GM21381 (cell line): ENCODE results near the gene LGALS3BP.

ENCODE experiments used
- ATAC-seq: cut with Tn5 transposase; IDR thresholded peaks from one replicate; pipeline ENCODE4 v1.9.1; 2021; ENCODE audit warnings: mild to moderate bottlenecking, moderate library complexity; ENCODE audit not compliant: unreplicated experiment

The LGALS3BP gene

DNA sequence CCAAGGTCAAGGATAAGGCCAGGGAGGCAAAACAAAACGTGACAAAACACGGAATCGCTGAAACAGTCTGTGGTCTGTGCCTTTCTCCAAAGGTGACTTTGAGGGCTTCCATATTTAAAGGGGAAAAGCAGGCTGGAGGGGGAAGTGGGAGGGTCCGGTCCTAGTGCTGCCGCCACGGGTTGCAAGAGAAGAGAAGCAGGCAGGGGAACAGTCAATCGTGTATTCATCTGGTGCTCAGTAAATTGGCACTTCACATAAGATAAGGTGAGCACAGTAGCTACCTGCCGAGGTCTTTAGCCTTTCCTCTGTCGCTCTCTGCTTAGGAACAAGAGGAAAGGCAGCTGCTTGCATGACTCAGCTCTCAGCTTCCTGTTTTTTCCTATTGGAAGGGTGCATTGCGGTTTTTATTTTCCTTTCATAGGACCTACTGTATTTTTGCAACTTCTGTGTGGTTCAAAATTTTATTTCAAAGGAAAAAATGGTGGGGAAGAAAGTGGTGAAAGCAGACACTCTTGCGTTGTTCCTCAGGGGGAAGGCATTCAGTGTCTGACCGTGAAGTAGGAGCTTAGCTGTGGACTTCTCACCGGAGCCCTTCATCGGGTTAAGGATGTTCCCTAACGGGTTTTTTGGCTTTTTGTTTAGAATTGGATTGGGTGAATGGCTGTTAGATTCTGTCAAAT lies 7.1 kb upstream of the LGALS3BP start:
- no peak for ATAC-seq

DNA sequence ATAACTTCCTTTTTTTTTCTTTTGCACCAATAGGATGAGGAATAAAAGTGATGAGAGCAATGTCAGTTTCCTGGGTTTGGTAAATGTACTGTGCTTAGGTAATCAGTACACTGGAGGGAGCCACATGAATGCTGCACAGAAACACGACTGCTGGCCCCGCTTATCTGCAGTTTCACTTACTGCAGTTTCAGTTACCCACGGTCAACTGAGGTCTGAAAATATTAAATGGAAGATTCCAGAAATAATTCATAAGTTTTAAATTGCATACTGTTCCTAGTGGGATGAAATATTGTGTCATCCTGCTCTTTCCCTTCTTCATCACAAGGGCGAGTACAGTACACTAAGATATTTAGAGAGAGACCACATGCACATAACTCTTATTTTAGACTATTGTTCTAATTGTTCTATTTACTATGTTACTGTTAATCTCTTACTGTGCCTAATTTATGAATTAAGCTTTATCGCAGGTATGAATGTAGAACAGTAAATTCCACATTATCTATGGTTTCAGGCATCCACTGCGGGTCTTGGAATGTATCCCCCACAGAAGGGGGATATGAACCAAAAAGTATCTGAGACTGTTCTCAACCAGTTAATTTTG lies 6.4 kb upstream of the LGALS3BP start:
- no peak for ATAC-seq

DNA sequence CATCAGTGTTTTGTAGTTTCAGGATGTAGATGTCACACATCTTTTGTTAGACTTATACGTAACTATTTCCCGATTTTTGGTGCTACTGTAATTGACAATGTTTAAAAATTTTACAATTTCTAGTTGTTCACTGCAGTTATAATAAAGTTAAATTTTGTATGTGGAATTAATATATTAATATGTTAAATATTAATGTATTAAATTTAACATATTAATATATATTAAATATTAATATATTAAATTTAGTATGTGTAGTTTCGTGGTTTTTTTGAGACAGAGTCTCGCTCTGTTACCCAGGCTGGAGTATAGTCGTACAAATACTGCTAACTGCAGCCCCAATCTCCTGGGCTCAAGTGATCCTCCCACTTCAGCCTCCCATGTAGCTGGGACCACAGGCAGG lies 5.7 kb upstream of the LGALS3BP start:
- no peak for ATAC-seq

DNA sequence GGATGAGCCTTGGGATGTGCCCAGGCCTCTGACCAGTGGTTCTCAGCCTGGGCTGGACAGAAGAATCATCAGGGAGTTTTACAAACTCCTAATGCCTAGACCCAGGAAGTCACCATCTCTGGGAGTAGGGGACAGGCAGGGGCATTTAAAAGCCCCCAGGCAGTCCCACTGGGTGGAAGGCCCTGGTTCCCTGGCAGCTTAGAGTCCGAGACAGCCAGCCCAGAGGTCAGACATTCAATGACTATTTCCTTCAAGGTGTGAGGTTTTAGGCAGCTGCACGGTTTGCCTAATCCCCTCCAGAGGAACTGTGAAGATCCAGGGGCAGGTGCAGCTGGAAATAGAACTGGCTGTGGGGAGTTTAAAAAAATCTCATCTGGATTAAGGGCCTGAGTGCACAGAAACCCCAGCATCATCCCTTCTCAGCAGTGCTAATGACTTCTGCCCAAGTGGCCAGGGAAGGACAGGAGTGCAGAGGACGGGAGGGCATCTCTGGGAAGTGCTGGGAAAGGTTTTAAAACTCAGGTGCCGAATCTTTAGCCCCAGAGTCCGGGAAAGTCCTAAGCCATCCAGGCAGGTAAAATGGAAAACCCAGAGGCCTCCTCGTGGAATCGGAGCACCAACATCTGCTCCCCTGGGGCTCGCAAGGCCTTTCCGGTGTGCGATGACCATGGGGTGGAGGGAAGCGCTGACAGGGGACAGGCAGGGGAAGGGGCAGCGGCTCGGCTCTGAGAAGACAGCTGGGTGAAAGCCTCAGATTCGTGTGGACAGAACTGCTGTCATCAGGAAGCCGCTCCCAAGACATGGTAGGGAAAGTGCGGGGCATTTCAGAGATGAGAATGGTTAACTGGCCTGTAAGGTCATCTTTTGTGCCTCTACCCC lies 1.5 kb upstream of the LGALS3BP start:
- no peak for ATAC-seq

DNA sequence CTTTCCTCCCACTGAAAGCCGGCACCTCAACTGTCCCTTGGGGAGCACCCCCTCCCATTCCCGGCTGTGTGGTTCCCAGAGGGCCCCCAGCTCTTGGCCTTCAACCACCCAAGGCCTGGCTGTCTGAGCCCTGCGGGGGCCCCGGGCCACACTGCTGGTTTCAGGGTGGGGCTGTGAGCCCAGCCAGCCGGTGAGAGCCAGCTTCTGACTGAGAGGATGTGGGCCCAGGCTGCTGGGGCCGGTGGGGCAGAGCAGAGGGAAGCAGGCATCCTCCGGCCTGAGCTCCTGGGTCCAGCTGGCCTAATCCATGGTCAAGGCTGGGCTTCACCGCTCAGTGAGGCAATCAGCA lies 875 bp upstream of the LGALS3BP start:
- no peak for ATAC-seq

DNA sequence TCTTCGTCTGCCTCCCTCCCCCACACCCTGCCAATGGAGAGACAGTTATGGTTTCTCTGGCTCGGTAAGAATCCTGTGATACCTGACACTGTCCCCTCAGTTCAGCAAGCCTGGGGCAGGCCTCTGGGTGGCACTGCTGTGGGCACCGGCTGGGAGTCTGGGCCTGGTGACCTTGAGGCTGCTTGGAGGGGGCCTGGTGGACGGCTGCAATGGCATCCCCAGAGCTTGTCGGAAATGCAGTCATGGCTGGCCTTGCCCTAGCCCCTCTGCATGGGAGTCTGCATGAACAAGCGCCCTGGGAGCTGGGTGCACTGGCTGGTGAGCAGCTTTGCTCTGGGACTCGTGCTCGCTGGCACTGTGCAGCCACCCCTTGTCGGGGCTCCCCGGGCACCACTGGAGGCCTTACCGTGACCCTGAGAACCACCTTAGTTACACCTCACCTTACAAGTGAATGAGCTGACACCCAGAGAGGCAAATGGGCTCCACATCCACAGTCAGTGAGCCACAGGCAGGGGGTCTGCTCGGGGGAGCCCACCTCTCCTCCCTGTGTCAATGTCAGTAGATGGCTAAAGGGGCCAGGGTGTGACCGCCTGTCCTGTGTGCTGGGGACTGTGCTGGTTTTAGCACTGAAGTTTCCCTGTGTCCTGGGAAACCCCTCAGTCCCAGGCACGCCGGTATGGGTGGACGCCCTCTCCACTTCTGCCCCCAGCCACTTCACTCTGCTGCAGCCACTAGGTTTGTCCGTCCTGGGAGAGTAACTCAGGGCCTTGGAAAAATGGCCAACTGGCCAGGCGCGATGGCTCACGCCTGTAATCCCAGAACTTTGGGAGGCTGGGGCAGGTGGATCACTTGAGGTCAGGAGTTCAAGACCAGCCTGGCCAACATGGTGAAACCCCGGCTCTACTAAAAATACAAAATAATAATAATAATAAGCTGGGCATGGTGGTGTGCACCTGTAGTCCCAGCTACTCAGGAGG lies 1.4 kb downstream of the LGALS3BP start:
- no peak for ATAC-seq

DNA sequence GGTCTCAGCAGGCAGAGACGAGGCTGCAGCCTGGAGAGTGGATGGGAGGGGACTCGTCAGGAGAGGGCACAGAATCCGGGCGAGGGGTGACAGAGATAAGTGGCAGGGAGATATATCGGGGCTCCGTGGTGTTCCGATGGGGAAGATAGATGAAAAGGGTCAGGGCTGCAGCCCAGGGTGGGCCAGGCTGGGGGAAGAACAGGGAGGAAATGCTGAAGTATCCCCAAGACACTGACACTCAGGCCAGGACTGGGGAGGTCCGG lies 2.1 kb downstream of the LGALS3BP start:
- ATAC-seq = no peak

DNA sequence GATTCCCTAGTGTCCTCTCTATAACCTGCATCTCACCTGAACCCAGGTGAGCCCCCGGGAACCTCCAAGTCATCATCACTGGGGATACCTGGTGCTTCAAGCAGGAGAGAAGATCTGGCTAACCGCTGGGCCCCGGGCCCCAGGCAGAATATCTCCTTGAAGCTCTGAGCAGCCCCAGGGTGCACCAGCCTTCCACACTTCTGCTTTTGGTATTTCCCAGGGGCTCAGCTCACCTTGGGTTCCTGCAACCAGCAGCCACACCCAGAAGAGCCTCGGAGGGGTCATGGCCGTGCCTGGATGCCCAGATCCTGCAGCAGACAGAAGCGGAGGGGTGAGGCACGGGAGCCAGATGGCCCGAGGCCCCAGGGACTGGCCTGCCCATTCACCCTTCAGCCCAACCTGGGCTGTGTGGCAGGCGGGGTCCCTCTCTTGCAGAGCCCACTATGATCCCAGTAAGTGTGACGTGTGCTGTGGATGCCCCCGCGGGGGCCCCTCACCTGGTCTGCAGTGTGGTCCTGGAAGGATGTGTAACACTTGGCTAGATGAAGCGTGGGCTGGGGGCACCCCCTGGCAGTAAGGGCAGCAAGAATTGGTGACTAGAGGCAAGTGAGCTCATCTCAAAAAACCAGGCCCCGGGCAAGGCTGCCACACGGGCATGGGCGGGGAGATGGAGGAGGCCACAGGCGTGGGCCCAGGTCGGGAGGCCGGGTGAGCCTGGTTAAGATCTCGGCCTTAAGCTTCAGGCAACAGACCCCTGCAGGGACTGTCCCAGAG lies 2.6 kb downstream of the LGALS3BP start:
- no peak for ATAC-seq

DNA sequence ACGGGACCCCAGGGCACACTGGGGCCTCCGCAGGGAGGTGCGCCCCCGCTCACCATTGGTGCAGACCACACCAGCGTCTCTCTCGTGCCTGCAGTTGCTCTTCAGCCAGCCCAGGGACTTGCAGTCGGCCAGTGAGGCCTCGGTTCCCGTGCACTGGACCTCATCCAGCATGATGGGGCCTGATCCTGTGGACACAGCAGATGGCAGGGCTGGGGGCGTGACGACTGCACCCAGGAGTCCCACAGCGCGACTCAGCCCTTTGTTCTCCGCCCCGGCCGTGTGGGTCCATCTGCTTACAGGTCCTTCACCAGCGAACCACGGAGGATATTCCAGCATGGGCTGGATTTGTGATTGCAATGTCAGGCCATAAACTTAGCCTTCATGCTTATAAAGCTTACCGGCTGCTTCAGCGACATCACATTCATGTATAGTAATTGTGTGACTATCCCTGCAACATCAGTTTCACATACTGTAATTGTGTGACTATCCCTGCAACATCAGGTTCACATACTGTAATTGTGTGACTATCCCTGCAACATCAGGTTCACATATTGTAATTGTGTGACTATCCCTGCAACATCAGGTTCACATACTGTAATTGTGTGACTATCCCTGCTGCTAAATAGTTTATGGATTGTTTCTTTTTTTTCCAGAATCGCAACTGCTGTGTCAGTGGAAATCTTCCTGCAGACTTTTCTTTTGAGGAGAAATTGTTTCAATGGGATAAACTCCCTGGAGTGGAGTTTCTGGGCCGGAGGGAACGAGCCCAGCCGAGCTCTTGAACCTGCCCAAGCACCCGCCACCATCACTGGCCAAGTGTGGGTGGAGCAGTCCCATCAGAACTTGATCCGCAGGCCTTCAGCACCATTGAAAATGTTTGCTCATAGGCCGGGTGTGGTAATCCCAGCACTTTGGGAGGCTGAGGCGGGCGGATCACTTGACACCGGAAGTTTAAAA lies 4.8 kb downstream of the LGALS3BP start:
- no peak for ATAC-seq

DNA sequence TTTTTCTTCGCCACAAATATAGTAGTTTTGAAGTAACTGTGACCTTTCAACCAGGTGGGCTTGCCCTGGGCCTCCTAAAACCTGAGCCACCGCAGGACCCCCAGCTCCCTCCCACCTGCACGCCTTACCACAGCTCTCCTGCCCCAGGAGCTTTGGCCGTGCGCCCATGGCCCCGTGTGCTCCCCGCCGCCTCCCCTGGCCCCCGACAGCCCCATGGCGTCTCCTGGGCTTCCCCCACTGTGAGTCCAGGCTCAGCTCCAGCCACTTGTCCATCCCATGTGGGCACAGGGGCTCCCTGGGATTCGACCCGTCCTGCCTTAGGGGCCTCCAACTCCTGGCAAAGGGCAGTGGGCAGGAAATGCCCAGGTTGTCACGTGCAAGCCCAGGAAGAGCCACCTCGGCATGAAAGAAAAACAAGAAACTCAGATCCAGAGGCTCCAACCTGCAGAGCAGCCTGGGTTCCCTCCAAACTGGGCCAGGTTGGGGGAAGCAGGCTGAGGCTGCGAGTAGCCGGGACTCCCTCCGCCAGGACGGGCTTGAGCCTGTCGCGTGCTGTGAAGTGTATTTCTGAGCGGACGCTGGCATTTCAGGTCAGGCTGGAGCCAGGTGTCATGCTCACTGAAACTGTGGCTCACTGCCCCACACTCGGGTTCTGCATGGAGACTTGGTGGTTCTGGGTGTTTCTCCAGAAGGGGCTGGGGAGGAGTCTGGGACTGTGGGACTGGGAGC lies 5.8 kb downstream of the LGALS3BP start:
- ATAC-seq = no peak

DNA sequence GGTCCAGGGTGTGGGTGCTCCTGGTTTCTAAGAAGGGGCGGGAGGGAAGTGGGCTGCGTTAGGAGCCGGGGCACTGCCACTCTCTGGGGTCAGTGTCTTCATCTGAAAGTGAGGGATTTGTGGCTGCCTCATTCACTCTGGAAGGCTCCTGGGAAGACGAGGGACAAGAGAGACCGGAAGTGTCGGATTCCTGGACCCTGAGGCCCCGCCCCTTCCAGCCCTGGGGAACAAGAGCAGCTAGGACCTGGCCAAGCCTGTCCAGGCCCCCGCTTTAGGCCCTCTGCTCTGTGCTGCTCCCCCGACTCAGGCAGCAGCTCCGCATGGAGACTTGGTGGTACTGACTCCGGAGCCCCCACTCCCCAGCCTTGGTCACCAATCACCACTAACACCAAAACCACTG lies 6.5 kb downstream of the LGALS3BP start:
- no peak for ATAC-seq

DNA sequence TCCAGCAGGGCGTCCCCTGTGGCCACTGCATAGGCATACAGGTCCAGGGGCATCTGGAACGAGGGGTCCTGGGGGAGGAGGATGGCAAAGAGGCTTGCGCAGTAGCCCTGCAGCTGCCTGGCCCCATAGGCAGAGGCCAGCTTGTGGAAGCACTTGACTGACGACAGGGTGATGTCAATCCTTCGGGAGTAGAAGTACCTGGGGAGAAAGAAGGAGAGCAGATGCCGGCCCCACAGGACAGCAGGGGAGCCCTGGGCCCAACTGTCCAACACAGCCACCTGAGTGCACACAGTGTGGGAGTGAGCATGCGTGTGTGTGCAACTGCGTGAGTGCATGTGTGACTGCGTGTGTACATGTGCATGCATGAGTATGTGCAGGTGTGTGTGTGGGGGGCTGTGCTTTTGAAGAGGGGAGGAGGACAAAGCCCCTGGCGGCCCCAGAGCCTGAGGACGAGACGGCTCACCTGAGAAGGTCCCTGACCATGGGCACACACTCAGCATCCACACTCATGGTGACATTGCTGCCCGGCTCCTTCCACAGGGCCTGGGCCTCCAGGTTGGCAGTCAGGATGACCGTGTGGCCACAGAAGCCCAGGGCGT lies 7.1 kb downstream of the LGALS3BP start:
- no peak for ATAC-seq

DNA sequence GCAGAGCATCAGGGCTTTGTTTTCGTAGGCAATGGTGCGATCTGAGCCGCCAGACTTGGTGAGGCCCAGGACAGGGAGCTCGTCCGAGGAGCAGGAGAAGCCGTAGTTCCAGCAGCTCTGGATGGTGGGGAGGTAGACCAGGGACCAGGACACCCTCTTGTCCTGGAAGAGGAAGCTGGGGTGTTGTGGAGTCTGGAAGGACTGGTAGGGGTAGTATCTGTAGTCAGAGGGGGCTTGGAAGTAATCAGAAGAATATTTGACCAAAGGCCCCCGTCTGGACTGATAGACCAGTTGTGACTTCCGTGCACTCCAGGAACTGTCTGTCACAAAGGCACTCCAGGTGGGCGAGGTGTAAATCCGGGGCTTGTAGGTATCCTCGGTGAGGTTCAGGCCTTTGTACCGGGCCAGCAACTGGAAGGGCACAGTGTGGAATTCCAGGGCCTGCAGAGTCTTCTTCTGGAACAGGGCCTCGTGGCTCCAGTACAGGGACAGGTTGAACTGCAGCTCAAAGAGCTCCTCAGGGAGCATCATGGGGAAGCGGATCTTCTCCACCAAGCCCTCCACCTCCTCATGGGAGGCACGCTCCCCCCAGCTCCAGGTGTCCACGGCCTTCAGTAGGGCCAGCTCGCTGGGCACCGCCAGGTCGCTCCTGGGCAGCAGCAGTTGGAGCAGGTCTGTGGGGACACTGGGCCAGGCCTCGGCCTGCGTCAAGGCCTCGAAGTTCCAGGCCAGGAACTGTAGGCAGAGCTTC lies 7.8 kb downstream of the LGALS3BP start:
- ATAC-seq = no peak

DNA sequence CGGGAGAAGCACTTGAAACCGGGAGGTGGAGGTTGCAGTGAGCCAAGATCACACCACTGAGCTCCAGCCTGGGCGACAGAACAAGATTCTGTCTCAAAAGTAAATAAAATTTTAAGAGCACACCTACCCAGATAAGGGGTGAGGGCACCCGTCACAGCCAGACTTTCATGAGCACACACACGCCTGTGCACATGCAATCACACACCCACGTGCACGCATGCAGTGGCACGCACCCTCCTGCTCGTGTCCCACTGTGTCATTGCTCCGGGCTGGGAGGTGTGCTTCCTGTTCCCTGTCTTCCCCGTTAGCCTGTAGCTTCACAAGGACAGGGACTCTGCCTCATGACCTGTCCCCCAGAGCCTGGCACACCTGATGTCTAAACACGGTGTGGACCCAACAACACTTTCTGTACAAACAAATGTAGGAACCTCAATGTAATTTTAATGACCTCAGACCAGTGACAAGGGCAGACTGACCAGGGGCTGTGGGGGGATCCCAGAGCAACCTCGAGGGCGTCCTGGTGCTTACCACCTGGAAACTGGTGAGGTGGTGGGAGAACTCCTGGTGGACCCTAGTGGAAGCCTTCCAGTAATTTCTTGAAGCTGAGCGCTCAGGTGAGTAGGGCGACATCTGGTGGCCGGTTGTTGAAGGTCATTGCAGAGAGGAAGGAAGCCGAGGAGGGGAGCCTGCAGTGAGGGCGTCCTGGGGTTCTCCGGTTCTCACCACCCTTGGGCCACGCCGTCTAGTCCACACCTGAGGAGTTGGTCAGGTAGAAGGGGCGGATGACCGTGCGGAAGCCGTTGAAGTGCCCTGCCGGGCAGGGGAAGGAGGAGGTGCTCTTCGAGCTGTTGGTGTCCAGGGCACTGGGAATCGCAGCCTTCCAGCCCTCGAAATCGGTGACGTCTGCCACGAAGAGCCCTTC lies 8.6 kb downstream of the LGALS3BP start:
- ATAC-seq = no peak

DNA sequence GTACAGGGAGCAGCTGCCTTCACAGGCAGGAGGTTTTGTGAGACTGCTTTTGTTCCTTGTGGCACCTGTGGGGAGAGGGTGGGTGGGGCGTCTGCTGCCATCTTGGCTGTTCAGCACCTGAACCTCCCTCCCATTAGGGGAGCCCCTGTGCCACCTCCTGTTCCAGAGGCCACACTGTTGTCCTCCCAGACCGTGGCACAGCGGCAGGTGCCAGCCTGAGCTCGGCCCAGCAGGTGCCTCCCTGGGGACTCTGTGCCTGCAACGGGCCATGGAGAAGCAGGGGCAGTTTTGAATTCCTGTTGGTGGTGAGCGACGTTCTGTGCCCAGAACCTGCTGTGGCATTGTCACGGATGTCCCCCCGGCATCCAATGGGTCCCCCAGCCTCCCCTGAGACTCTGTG lies 9.9 kb downstream of the LGALS3BP start:
- ATAC-seq = no peak

DNA sequence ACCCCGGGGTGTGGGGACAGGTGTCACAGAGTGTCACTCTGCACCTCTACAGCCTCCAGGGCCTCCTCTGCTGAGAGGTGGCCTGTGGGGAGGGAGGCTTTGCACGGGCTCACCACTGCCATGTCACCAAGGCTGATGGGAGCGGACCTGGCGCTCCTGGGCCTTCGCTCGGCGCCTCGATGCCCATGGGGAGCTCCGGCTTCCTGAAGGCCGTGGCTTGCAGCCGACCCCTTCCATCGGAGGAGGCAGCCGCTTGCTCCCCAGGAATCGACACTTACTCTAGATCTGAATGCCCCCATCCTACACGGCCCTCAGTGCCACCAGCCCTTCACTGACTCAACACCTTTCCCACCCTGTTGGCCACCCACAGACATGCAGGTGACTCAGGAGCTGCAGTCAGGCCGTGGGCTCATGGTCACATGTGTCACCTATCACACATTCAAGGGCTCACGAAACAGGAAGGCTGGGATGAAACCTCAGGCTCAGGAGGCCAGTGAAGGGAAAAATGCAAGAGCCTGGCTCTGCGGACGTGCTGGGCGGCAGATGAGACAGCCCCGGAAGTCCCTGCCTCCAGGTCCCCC lies 11.9 kb downstream of the LGALS3BP start:
- ATAC-seq = no peak
